ENCODE data around the gene FDPS. TPM values are rescaled to one million over a fixed set of nuclear protein-coding genes. Genes with fewer than 3 reads are reported as not detected.

Gene FDPS
- total RNA-seq, 1 donor from 2014 or later = 242 TPM

- intact Hi-C loops (cut with micrococcal nuclease) = no loop called here
- ChIA-PET POLR2A (no interaction called here), CTCF (no interaction called here)
- Mint-ChIP-seq H3K27me3 (peaks cover 35% of the 10 kb centered on the region), H3K9me3 (no peaks in the 10 kb centered on the region), H3K4me3 (no peak overlapping the region), H3K36me3 (ENCODE audit: low read depth) (no peaks in the 10 kb centered on the region), H3K4me1 (peaks cover 6% of the 10 kb centered on the region), H3K27ac (no peak overlapping the region)
- TF ChIP-seq CTCF (IDR thresholded peaks at IDR 0.05) = no peak
- ATAC-seq (ENCODE audit: low read depth) (no peak), DNase-seq (no peak)
Measured at GRCh38 chr1:155293086-155293749, 15.4 kb upstream of the FDPS start.

GRCh38 chr1:155294520-155295182 lies 14.0 kb upstream of the FDPS start:
- no peak for DNase-seq
- CTCF ChIA-PET = no interaction called here

GRCh38 chr1:155295183-155295941 lies 13.3 kb upstream of the FDPS start:
- Mint-ChIP-seq H3K9me3 (no peaks in the 10 kb centered on the region), H3K4me3 (no peak overlapping the region), H3K4me1 (peaks cover 6% of the 10 kb centered on the region), H3K36me3 (ENCODE audit: low read depth) (no peaks in the 10 kb centered on the region), H3K27ac (no peak overlapping the region), H3K27me3 (peaks cover 36% of the 10 kb centered on the region)
- no peak for ATAC-seq (ENCODE audit: low read depth)
- DNase-seq = no peak
- intact Hi-C loops (cut with micrococcal nuclease) = no loop called here
- ChIA-PET CTCF (no interaction called here), POLR2A (no interaction called here)
- no peak for TF ChIP-seq CTCF (IDR thresholded peaks at IDR 0.05)

More at GRCh38 chr1:155294520-155295182, 14.0 kb upstream of the FDPS start:
- no peak for ATAC-seq (ENCODE audit: low read depth)
- POLR2A ChIA-PET = no interaction called here
- Mint-ChIP-seq H3K36me3 (ENCODE audit: low read depth) (no peaks in the 10 kb centered on the region), H3K27me3 (peaks cover 36% of the 10 kb centered on the region), H3K9me3 (no peaks in the 10 kb centered on the region), H3K4me3 (no peak overlapping the region), H3K27ac (no peak overlapping the region), H3K4me1 (peaks cover 6% of the 10 kb centered on the region)
- TF ChIP-seq CTCF (IDR thresholded peaks at IDR 0.05) = no peak
- intact Hi-C loops (cut with micrococcal nuclease) = no loop called here

GRCh38 chr1:155295942-155296267 lies 12.8 kb upstream of the FDPS start:
- CTCF ChIA-PET = no interaction called here
- DNase-seq (no peak), ATAC-seq (ENCODE audit: low read depth) (no peak)
- no peak overlapping the region for H3K27ac Mint-ChIP-seq
- TF ChIP-seq CTCF (IDR thresholded peaks at IDR 0.05) = no peak
- peaks cover 36% of the 10 kb centered on the region for H3K27me3 Mint-ChIP-seq
- no peak overlapping the region for H3K4me3 Mint-ChIP-seq
- no peaks in the 10 kb centered on the region for H3K9me3 Mint-ChIP-seq
- peaks cover 6% of the 10 kb centered on the region for H3K4me1 Mint-ChIP-seq
- intact Hi-C loops (cut with micrococcal nuclease) = no loop called here
- H3K36me3 Mint-ChIP-seq (ENCODE audit: low read depth) = no peaks in the 10 kb centered on the region
- POLR2A ChIA-PET = interaction anchor here (1.0 kb wide), 1 partner anchor 23 kb away, joined by 4 read pairs; the partner anchor contains the start of gene CLK2

GRCh38 chr1:155296661-155297060 lies 12.0 kb upstream of the FDPS start:
- Mint-ChIP-seq H3K27ac (no peak overlapping the region), H3K4me1 (peaks cover 6% of the 10 kb centered on the region), H3K9me3 (no peaks in the 10 kb centered on the region), H3K4me3 (no peak overlapping the region), H3K36me3 (ENCODE audit: low read depth) (no peaks in the 10 kb centered on the region), H3K27me3 (peaks cover 33% of the 10 kb centered on the region)
- TF ChIP-seq CTCF (IDR thresholded peaks at IDR 0.05) = no peak
- DNase-seq = no peak
- intact Hi-C loops (cut with micrococcal nuclease) = no loop called here
- ChIA-PET CTCF (no interaction called here), POLR2A (interaction anchor here (1.0 kb wide), 1 partner anchor 23 kb away, joined by 4 read pairs; the partner anchor contains the start of gene CLK2)
- ATAC-seq (ENCODE audit: low read depth) = no peak
